Tibial nerve (tissue), 4 donors: ENCODE data around the gene RPL28. TPM values are rescaled to one million over a fixed set of nuclear protein-coding genes. Genes with fewer than 3 reads are reported as not detected.

ENCODE experiments used
- DNase-seq, 2 donors: peaks; one replicate each; pipeline ENCODE4 v3.0.0-alpha.2; 2019; ENCODE audit warnings: low spot score in 2 of 2
- H3K27ac ChIP-seq, 4 donors: fragments of 200-600 bp; sonication (generic) in 3 of 4; one replicate each; pipeline ENCODE4 v1.5.1; 2017 to 2019; ENCODE audit warnings: mild to moderate bottlenecking in 1 of 4
- H3K27me3 ChIP-seq, 2 donors: fragments of 200-600 bp; sonication (generic) in 1 of 2; one replicate each; pipeline versions ENCODE4 v1.5.1 to v1.6.0; 2017 to 2019
- H3K36me3 ChIP-seq, 3 donors: fragments of 200-600 bp; sonication (generic); one replicate each; pipeline ENCODE4 v1.5.1; 2018 to 2019
- H3K4me1 ChIP-seq, 4 donors: fragments of 200-600 bp; sonication (generic) in 3 of 4; one replicate each; pipeline ENCODE4 v1.5.1; 2017 to 2019
- H3K4me3 ChIP-seq, 4 donors: fragments of 200-600 bp; sonication (generic) in 3 of 4; one replicate each; pipeline ENCODE4 v1.5.1; 2017 to 2019; ENCODE audit warnings: mild to moderate bottlenecking in 1 of 4, moderate library complexity in 1 of 4
- H3K9me3 ChIP-seq, 4 donors: fragments of 200-600 bp; sonication (generic) in 3 of 4; one replicate each; pipeline ENCODE4 v1.5.1; 2017 to 2019
- EP300 ChIP-seq, 2 donors: sonication (generic); formaldehyde crosslinking; IDR thresholded peaks; one replicate each; pipeline ENCODE4 v1.6.1; 2017; ENCODE audit warnings: antibody characterized with exemption in 2 of 2, mild to moderate bottlenecking in 1 of 2
- POLR2A ChIP-seq, 2 donors: fragments of 450-650 bp; IDR thresholded peaks; one replicate each; pipeline ENCODE4 v1.6.1; 2017; ENCODE audit warnings: antibody characterized with exemption in 2 of 2, mild to moderate bottlenecking in 2 of 2, moderate library complexity in 2 of 2
- WGBS, 2 donors: methylation state at CpG; one replicate each; pipeline ENCODE4 v1.1.5; 2018; 5-methylcytosine and 5-hydroxymethylcytosine counted together
- total RNA-seq, 4 donors: library from RNA; depleted of rRNA; stranded (reverse); fragments of >200 nt; gene quantifications; one replicate each; pipeline ENCODE4 v1.1.0, GENCODE V29; 2016
- TF ChIP-seq, protein P1 (sequence below), 5 experiments: fragments of 200-600 bp in 3 of 5; fragments of 450-650 bp in 2 of 5; sonication (generic) in 3 of 5; IDR thresholded peaks; one replicate each; pipeline ENCODE4 v1.5.1; 2016 to 2019; ENCODE audit warnings: antibody characterized with exemption in 5 of 5, mild to moderate bottlenecking in 3 of 5, moderate library complexity in 2 of 5

Gene RPL28
- total RNA-seq, 4 donors from 2014 or later, result 266 to 574 (median 354) TPM

DNA sequence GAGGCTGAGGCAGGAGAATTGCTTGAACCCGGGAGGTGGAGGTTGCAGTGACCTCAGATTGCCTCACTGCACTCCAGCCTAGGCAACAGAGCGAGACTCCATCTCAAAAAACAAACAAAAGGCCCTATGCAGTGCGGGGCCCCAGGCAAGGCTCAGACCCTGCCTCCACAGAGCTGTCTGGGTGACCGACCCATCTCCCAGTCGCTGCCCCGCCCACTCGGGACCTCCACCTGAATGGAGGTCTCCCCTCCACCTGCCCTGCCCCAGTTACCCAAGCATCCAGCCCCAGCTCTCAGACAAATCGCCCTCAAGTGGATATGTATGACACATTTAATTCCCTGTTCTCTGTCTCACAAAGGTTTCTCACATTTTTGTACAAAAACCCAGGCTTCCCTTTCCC lies 20.5 kb upstream of the RPL28 start:
- Histone ChIP-seq H3K4me3 (no peak overlapping the region), H3K27ac (no peak overlapping the region), H3K9me3 (no peaks in the 10 kb centered on the region), H3K36me3 (no peaks in the 10 kb centered on the region), H3K4me1 (peaks cover 0 to 17% (median 9%) of the 10 kb centered on the region in 4 donors), H3K27me3 (peaks cover 4 to 45% of the 10 kb centered on the region in 2 donors)
- WGBS, 2 donors, result 78 to 88% methylated on average over 8 of the region's 8 CpGs
- DNase-seq, result no peak
- TF ChIP-seq POLR2A (IDR thresholded peaks at IDR 0.05) (no peak), EP300 (IDR thresholded peaks at IDR 0.05) (no peak)
- TF ChIP-seq, protein P1, sequence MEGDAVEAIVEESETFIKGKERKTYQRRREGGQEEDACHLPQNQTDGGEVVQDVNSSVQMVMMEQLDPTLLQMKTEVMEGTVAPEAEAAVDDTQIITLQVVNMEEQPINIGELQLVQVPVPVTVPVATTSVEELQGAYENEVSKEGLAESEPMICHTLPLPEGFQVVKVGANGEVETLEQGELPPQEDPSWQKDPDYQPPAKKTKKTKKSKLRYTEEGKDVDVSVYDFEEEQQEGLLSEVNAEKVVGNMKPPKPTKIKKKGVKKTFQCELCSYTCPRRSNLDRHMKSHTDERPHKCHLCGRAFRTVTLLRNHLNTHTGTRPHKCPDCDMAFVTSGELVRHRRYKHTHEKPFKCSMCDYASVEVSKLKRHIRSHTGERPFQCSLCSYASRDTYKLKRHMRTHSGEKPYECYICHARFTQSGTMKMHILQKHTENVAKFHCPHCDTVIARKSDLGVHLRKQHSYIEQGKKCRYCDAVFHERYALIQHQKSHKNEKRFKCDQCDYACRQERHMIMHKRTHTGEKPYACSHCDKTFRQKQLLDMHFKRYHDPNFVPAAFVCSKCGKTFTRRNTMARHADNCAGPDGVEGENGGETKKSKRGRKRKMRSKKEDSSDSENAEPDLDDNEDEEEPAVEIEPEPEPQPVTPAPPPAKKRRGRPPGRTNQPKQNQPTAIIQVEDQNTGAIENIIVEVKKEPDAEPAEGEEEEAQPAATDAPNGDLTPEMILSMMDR (IDR thresholded peaks at IDR 0.05), result no peak

DNA sequence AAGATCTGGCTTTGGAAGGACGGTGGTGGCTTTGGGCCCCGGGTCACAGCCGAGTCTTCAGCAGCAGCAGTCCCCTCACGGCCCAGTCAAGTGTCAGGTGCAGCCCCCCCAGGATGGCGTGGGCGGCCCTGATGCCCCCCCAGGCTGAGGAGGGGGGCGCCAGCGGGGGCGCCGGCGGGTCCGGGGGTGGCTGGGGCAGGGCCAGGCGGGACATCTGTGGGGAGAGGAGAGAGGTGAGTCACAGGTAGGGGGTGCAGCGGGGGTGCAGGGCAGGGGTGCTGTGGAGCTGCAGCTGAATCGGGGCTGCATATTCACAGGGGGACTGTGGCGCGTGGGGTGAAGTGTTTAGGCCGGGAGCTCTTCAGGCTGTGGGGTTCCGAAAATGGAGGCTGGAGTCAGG lies 19.8 kb upstream of the RPL28 start:
- H3K27me3 ChIP-seq, result peaks cover 4 to 52% of the 10 kb centered on the region in 2 donors
- H3K4me1 ChIP-seq, result peaks cover 0 to 21% (median 10%) of the 10 kb centered on the region in 4 donors
- H3K36me3 ChIP-seq, result no peaks in the 10 kb centered on the region
- WGBS, 2 donors, result 66 to 68% methylated on average over 16 to 19 of the region's 19 CpGs
- TF ChIP-seq POLR2A (IDR thresholded peaks at IDR 0.05), result no peak
- TF ChIP-seq, protein P1 (IDR thresholded peaks at IDR 0.05), result no peak
- no peak for TF ChIP-seq EP300 (IDR thresholded peaks at IDR 0.05)
- H3K9me3 ChIP-seq, result no peaks in the 10 kb centered on the region
- no peak overlapping the region for H3K27ac ChIP-seq
- no peak overlapping the region for H3K4me3 ChIP-seq
- DNase-seq, result no peak

DNA sequence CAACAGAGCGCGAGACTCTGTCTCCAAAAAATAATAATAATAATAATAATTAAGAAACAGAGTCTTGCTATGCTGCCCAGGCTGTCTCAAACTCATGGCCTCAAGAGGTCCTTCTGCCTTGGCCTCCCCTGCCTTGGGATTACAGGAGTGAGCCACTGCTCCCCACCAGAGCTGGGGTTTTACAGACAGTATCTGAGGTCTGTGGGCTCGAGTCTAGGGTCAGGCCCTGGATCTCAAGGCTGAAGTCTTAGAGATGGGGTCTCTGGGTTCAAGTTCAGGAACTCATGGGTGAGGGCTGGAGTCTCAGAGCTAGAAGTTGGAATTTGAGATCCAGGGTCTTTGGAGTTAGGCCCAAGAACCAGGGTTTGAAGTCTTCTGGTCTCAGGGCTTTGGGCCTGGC lies 18.9 kb upstream of the RPL28 start:
- peaks cover 4 to 61% of the 10 kb centered on the region in 2 donors for H3K27me3 ChIP-seq
- 90 to 94% methylated on average over 3 of the region's 3 CpGs for WGBS, 2 donors

DNA sequence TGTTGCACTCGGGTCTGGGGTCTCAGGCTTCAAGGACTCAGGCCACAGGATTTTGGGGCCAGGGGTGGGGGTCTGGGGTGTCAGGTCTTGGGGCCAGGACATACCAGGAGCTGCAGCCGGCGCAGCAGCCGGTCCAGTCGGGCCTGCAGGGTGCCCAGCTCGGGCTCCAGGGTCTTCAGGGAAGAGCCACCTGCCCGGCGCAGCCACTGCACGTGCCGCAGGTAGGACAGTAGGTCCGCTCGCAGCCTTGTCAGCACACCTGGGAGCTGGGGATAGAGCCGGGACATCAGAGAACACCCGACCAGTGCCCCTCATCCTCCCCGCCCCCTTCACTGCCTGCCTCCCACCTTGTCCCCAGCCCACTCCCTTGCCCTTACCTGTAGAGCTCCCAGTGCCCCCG lies 17.6 kb upstream of the RPL28 start:
- DNase-seq, result no peak
- Histone ChIP-seq H3K4me1 (peaks cover 0 to 21% (median 10%) of the 10 kb centered on the region in 4 donors), H3K27ac (no peak overlapping the region), H3K36me3 (no peaks in the 10 kb centered on the region), H3K9me3 (no peaks in the 10 kb centered on the region), H3K27me3 (peaks cover 4 to 67% of the 10 kb centered on the region in 2 donors), H3K4me3 (no peak overlapping the region)
- TF ChIP-seq, protein P1 (IDR thresholded peaks at IDR 0.05), result no peak
- no peak for TF ChIP-seq POLR2A (IDR thresholded peaks at IDR 0.05)
- no peak for TF ChIP-seq EP300 (IDR thresholded peaks at IDR 0.05)
- WGBS, 2 donors, result 89 to 92% methylated on average over 14 to 15 of the region's 16 CpGs

More for the DNA sequence above, 18.9 kb upstream of the RPL28 start:
- no peak for DNase-seq
- H3K36me3 ChIP-seq, result no peaks in the 10 kb centered on the region
- TF ChIP-seq POLR2A (IDR thresholded peaks at IDR 0.05) (no peak), EP300 (IDR thresholded peaks at IDR 0.05) (no peak)
- TF ChIP-seq, protein P1 (IDR thresholded peaks at IDR 0.05), result no peak
- peaks cover 0 to 21% (median 10%) of the 10 kb centered on the region in 4 donors for H3K4me1 ChIP-seq
- no peak overlapping the region for H3K4me3 ChIP-seq
- no peak overlapping the region for H3K27ac ChIP-seq
- no peaks in the 10 kb centered on the region for H3K9me3 ChIP-seq

DNA sequence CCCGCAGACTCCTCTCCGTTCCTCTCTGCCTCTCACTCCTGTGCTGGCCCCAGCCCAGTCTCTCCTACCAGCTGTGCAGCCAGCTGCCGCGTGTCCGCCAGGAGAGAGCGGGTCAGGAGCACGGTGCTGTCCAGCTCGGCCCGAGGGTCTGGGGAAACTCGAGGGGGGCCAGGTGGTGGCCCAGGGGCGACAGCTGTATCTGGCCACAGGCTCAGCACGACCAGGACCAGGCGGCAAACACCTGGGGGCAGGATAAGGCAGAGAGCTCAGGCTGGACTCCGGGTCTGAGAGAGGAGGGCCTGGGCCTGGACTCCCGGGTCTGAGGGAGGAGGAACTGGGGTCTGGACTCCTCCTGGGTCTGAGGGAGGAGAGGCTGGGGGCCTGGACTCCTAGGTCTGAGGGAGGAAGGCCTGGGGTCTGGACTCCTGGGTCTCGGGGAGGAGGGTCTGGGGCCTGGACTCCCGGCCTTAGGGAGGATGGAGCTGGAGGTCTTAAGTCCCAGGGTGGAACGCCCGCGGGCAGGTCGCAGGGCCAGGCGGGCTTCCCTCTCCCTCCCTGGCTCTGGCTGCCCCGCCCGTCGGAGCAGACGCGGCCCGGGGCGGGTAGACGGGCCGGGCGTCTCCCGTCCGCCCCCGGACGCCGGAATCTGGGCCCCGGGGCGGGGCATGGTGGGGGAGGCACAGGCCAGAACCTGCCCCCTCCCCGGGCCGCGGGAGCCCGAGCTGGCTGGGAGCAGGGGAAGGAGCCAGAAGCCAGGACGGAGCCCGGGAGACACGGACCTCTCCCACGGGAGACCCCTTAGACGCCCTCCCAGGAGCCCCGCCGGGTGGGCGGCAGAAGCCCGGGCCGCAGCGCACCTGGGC lies 16.8 kb upstream of the RPL28 start:
- no peaks in the 10 kb centered on the region for H3K9me3 ChIP-seq
- H3K4me1 ChIP-seq, result peaks cover 0 to 24% (median 10%) of the 10 kb centered on the region in 4 donors
- peaks cover 4 to 76% of the 10 kb centered on the region in 2 donors for H3K27me3 ChIP-seq
- H3K4me3 ChIP-seq, result peak overlapping the region in 2 of 4 donors; percentile 19
- 22 to 37% methylated on average over 19 to 25 of the region's 54 CpGs for WGBS, 2 donors
- no peak for DNase-seq
- H3K36me3 ChIP-seq, result no peaks in the 10 kb centered on the region
- no peak overlapping the region for H3K27ac ChIP-seq
- TF ChIP-seq POLR2A (IDR thresholded peaks at IDR 0.05) (no peak), EP300 (IDR thresholded peaks at IDR 0.05) (no peak)
- TF ChIP-seq, protein P1 (IDR thresholded peaks at IDR 0.05), result no peak
